Panc1 (cell line): ENCODE data around the gene TMEM167A.

ENCODE experiments used
- POLR2AphosphoS5 ChIP-seq: IDR thresholded peaks from 2 replicates; pipeline ENCODE4 v1.6.1; 2012; ENCODE audit warnings: mild to moderate bottlenecking, low read depth, low read length, moderate library complexity
- REST ChIP-seq, 2 experiments: IDR thresholded peaks; 2 replicates each; pipeline ENCODE4 v1.6.1; 2011 to 2012; ENCODE audit warnings: low read depth in 2 of 2, control low read depth in 1 of 2, low read length in 1 of 2, mild to moderate bottlenecking in 1 of 2, moderate library complexity in 1 of 2; ENCODE audit not compliant: insufficient read depth in 1 of 2
- TCF7L2 ChIP-seq: IDR thresholded peaks from 2 replicates; pipeline ENCODE4 v1.6.1; 2011; ENCODE audit warnings: mild to moderate bottlenecking, low read depth, low read length, inconsistent platforms
- TF ChIP-seq, protein P1 (sequence below): fragments of 450-650 bp; IDR thresholded peaks from 2 replicates; pipeline ENCODE4 v1.5.1; 2017; ENCODE audit warnings: mild to moderate bottlenecking

DNA sequence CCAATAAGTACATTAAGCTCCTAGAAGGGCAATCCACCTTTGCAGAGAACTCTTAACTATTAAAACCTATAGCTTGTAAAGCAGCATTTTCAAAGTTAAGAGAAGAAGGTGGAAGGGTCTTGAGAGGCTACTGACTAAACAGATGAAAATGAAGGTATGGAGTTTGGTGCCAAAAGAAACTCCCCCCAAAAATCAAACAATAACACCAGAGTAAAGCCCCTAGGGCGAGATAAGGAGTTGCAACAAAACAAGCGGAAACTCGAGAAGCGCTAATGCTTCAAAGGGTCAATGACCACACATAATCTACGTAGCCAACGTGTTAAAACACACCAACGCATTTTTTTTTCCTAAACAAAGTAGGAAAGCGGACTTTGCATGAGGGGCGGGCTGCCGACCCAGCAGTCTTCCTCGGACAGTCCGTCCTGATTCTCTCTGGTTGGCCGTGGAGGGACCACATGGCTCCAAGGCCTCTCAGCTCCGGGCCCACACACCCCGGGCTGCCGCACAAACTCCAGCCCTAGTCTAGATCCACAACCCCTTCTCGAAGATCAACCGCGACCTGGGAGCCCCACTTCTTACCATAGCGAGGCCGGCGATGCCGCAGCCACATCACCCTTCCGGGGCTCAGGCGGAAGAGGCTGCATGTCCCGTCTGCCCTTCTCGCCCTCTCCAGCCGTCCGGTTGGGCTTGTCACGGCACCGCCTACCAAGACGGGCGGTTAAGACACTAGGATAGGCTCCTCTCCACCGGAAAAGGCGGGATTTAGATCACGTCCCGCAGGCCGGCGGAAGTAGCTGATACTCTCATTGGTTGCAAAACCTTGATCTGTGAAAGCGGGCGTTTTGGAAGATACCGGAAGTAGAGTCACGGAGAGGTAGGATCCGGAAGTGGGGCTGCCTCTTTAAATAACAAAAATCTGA is at the start of gene TMEM167A, which contains the start of gene XRCC4:
- TF ChIP-seq, protein P1, sequence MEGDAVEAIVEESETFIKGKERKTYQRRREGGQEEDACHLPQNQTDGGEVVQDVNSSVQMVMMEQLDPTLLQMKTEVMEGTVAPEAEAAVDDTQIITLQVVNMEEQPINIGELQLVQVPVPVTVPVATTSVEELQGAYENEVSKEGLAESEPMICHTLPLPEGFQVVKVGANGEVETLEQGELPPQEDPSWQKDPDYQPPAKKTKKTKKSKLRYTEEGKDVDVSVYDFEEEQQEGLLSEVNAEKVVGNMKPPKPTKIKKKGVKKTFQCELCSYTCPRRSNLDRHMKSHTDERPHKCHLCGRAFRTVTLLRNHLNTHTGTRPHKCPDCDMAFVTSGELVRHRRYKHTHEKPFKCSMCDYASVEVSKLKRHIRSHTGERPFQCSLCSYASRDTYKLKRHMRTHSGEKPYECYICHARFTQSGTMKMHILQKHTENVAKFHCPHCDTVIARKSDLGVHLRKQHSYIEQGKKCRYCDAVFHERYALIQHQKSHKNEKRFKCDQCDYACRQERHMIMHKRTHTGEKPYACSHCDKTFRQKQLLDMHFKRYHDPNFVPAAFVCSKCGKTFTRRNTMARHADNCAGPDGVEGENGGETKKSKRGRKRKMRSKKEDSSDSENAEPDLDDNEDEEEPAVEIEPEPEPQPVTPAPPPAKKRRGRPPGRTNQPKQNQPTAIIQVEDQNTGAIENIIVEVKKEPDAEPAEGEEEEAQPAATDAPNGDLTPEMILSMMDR = no peak
- TF ChIP-seq REST (IDR thresholded peaks at IDR 0.05; ENCODE audit: insufficient read depth in 1 of 2, low read depth in 2 of 2, low read length in 1 of 2) = no peak
- TF ChIP-seq POLR2AphosphoS5 = peak; percentile 86
- peak; percentile 82 for TF ChIP-seq TCF7L2
